ENCODE measurements around the gene CLIP4.
"Not testable (repeated sequence)": the region's sequence is repeated elsewhere in the genome, so short reads cannot be mapped to it uniquely, and the experiment has no call there.

The CLIP4 gene, protein sequence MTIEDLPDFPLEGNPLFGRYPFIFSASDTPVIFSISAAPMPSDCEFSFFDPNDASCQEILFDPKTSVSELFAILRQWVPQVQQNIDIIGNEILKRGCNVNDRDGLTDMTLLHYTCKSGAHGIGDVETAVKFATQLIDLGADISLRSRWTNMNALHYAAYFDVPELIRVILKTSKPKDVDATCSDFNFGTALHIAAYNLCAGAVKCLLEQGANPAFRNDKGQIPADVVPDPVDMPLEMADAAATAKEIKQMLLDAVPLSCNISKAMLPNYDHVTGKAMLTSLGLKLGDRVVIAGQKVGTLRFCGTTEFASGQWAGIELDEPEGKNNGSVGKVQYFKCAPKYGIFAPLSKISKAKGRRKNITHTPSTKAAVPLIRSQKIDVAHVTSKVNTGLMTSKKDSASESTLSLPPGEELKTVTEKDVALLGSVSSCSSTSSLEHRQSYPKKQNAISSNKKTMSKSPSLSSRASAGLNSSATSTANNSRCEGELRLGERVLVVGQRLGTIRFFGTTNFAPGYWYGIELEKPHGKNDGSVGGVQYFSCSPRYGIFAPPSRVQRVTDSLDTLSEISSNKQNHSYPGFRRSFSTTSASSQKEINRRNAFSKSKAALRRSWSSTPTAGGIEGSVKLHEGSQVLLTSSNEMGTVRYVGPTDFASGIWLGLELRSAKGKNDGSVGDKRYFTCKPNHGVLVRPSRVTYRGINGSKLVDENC

DNA sequence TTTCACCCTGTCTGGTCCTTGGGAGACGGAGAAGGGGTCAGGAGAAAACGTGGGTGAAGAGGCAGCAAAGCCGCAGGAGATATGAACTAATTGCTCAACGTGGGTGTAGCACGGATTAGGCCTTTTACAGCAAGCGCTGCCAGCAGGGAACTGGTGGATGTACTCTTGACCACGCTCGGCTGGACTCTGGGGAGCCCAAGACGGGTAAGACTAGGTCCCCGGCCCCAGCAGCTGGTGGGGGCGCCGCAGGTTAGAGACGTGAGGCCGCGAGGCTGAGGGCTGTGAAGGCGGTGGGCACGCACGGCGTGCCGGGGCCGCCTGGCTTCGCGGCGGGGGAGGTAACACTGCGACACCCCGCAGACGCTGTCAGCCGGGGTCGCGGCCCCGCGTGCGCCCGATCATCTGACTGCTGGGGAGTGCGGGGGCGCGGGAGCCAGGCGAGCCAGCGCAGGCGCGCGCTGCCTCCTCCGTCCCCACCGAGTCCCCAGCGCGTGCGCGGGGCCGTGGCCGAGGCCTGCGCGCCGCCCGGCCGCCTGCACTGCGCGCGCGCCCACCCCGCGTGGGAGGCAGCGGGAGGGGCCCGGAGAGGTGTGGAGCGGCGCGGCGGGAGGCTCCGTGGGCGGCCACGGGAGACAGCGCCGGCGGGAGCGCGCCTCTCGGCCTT, at the start of gene CLIP4:
Gene CLIP4 (plus strand): TSS at position 470 of the 664 bp plus-strand sequence. CDS start 5,974 bp downstream, outside the sequence.
- DNase-seq (ENCODE audit: low spot score): peak; percentile 54

DNA sequence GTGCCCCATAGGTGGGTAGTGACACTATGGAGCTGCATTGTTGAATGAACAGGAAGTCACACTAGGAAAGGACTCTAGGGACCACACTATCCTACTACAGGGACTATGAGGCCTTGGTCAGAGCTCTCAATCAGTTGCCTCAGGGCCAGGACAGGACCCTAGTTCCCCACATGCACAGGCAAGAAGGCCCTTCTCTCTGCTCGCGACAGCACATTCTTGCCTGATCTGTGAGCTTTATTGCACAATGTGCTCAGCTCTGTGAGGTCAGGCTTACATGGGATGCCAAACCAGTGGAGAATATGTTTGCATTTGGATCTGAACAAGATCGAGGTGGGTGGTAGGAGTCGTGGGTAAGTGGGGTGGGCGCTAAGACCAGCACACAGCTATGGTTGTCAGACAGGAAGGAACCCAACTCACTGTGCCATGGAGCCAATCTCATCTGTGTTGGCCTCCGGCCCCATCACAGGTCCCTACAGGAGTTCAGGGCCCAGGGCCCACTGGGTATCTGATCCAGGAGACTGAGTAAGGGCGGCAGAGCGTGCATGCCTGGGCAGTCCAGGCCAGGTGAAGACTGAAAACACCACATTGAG, 48.8 kb upstream of the CLIP4 start:
- DNase-seq (ENCODE audit: low spot score): no peak

DNA sequence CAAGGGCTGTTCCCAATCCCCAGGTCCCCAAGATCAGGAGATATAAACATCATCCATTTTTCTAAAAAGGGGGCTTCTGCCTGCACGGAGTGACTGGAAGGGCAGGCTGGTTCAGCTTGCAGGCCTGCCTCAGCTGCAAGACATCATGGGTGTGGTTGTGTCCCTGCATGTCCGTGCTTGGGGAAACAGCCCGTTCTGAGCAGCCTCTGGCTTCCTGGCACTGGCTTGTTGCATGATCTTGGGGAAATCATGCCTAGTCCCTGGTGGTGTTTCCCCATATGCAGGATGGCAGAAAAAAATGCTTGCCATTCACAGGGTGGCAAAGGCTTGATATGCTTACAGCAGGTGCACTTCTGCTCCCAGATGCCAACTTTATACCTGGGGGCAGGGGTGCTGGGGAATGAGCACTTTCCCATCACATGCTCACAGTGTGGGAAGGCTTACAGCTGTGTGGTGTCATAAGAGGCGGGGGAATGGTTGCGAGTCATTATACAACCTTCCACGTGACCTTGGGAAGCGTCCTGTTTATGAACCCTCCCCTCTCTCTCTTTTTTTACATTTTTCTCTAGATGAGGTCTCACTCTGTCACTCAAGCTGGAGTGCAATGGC, 48.1 kb upstream of the CLIP4 start:
- DNase-seq (ENCODE audit: low spot score): no peak

DNA sequence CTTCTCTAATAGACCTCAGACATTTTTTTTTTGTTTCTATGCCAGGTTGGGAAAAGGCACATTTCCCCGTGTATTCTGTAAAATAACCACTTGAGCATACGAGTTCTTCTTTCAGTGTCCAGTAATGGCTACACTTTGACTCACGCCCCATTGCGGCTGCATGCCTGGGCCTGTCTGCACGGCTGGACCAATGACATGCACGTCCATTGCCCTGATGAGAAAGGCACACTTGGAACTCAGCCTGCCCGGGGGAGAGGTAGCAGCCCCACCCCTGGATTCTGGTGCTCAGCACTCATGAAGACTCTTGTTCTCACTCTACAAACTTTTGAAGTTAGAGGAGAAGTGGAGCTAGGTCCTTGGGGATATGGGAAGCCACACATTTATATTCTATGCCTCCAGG, 46.7 kb upstream of the CLIP4 start:
- no peak for DNase-seq (ENCODE audit: low spot score)

DNA sequence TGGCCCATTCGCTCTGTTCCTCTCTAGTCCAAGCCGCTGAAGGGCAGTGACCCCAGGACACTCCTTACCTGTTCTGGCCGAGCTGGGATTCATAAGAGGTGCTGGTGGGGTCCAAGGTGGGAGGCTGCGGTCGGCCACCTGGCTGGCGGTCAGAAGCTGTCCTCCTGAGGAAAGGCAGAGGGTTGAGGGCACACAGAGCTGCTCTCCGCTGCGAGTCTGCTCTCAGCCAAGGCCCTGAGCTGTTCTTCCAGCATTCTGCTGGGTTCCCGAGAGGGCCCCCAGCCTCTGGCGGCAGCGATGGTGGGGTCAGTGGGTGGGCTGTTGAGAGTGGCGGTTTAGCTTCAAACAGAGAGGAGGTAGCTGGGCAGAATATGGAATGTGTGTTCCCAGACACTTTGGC, 44.7 kb upstream of the CLIP4 start:
- no peak for DNase-seq (ENCODE audit: low spot score)

DNA sequence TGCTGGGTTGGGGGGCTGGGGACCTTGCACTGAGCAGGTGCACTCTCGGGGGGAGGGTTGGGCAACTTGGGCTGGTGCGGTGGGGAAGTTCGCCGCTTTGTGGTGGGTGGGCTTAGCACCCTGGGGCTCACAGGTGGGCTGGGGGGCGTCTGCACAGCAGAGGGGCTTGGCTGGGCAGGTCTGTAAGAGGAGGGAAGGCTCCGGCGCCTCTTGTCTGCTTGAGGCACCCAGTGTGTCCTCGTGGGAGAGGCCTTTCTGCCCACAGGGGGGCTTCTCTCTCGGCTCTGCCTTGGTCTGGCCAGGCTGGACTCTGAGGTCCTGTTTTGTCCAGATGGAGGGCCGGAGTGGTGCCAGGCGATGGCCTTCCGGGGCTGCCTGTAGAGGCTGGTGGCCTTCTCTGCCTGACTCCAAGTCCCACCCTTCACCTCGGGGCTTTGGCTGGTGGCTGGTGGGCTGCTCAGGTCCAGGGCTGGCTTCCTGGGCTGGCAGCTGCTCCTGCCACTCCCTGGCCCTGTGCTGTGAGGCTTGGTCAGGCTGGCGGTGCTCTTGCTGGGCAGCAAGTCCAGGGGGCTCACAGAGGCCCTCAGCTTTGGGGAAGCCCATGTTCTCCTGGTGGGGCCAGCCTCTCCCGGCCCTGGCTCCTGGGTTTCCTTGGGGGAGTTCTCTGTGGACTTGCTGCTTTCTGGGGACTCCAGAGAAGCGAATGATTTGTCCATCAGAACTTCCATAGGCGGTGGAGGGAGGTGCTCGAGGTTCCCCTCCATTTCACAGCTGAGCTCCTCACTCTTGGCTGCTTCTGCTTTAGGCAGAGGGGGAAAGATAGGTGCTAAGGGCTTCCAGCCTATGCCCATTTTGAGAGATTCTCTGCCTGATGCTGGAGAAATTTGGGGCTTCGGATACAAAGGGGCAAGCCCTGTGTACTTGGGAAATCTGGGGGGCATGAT, 43.9 kb upstream of the CLIP4 start:
- no peak for DNase-seq (ENCODE audit: low spot score)

DNA sequence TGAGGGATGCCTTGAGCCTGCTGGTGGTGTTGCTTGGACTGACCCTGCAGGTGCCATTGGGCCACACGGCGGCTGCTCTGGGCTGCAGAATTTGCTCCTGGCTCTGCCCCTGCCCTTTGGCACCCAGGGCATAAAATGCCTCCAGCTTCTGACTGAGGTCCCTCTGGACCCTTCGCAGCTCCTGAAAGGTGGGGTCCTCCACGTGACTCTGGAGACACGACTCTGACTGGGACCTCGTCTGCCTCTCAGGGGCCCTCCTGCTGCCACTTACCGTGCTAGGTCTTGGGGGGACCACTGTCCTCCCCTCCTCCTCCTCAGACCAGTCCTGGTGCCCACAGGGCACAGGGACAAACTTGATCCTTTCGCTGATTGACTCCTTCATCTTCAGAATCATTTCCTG, 43.0 kb upstream of the CLIP4 start:
- DNase-seq (ENCODE audit: low spot score): no peak

DNA sequence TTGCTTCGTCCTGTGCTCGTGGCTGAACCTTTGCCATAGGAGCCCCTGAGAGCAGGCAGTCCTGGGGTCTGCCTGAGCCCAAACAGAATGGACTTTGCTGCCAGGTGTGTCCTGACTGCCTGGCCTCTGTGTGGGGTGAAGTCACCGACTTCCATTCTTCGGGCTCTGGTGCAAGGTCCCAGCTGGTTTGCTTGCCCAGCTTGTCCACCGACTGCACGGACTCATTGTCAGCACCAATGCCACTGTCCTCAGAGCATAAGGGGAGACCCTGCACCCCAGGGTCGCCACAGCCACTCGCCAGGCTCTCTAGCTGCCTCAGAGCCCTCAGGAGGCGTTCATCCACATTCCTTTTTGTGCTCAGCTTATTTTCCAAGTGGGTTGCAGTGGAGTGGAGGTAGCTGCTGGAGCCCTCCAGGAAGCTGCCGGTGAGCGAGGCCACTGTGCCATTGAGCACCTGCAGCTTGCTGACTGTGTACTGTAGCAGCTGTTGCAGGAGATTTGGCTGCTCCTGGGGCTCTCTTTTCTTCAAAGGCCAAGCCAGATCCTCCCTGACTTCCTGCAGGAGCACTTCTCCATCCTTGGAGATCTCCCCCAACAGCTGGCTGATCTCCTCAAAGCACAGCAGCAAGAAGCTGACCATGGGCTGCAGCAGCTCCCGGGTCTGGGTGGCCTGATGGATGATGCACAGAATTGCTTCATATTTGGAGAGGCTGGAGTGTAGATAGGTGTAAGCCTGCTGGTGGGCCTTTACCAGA, 42.1 kb upstream of the CLIP4 start:
- no peak for DNase-seq (ENCODE audit: low spot score)

DNA sequence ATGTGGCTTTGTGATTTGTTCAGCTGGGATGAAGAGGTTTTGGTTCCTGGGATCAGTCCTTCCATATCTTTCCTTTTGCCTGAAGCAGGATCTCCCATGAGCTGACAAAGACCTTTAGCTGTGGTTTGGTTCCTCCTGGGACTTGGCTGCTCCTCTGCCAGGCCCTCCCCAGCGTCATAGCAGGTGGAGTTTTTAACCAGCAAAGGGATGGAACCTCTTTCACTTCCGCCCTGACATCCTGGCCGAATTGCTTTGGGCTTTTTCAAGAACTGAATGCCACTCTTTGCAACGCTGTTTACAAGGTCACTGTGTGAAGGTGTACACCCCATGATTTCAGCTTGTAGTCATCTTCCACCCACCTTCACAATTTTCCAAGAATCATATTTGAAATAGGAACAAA, 41.3 kb upstream of the CLIP4 start:
- DNase-seq (ENCODE audit: low spot score): no peak

DNA sequence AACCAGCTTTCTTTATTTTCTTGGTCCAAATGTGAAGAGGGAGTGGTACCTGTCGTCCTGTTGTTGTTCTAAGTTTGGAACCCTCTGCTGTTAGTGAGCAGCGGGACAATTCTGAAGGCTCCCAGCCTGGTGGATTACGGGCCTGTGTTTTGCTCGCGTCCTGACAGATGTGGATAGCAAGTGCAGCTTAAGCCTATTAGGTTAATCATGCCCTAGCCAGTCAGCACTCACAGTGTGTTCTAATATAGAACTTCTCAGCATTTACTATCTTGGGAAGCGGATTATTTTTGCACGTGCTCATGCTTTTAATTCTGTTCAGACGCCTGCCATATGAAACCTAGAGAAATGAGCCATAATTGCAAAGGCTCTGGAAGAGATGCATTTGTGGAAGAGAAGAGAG, 40.8 kb upstream of the CLIP4 start, which contains the start of gene PCARE:
Gene PCARE (minus strand): TSS at position 113 of the 400 bp plus-strand sequence. CDS start 262 bp downstream, outside the sequence.
- DNase-seq (ENCODE audit: low spot score): no peak

DNA sequence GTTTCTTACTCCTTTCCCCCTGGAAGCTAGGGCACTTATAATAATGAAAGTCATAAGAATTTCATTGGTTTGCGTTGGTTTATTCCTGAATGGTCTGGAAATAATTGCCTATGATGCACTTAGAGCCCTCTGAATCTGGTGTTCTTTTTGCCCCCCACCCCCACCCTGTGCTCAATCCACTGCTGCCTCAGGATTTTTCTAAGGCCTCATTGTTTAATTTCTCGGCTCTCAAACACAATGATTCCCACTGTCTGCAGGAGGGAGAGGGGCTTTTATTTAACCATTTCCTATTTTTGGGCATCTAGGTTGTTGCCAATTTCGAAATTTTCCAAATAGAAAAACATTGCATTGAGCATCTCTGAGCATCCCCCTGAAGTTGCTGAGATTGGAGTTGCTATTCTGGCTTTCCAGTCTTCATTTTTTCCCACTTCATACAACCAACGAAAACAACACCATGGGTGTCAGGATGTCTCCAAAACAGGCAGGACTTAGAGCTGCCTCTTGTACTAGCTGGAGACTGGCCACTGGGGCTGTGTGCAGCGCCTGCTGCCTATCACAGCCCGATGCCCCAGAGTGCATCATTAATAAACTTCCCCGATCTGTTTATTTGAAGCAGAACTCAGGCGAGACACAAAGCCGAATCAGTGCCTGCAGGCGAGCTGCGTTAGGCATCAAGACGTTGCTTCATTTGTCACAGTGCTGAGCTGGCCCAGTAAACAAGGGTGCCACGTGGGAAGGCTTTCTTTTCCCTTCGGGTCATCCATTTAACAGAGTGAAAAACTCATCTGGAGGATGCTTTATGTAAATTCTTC, 39.1 kb upstream of the CLIP4 start:
- no peak for DNase-seq (ENCODE audit: low spot score)

DNA sequence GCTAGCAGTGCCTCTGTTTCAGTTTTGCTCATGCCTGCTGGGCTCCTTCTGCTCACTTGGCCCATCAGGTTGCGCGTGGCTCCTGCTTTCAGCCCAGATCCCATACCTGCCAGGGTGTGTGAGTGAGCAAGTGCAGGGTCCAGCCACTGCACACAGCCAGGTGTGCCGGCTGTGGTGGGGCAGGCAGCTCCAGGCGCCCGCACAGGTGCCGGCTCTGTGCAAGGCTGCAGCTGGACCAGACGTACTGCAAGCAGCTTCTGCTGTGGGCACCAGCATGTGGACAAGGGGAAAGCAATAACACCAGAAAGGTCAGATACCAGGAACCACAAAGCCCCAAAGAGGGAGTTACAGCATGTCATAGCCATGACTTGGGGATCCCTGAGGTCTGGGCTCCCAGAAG, 35.3 kb upstream of the CLIP4 start:
- DNase-seq (ENCODE audit: low spot score): no peak

DNA sequence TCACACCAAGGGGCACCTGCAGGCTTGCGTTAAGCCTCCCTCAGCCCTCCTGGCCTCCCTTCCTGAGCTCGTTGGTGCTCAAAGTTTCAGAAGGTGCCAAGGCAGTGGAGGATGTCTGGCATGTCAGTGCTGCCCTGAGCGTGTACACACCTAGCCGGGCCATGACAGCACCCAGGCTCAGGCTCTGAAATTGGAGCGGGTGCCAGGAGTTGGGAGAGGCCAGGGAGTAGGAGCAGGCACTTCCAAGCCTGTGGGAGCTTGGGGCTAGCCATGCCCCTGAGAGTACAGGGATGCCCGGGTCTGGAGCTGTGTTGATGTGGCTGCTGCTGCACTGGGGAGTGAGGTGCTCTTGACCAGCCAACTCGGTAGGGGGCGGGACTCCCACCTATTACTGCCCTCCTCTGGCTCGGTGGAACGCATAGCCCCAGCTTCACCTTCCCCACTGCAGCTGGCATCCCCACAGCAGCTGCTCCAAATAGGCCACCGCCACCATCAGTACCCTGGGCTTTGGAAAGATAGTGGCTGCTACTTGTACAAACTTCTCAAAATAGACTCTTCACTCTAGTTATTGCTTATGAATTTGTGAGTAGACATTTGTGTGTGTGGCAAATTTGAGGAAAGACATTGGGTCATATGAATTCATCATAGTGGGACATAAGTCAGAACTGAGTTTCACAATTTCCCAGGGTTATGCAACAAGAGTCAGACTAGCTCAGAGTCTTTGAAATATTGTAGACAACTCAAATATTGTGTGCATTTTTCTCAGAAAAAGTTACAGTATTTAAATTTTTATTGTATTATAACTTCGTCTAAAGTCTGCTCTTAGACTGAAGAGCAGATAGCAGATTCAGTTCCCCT, 34.1 kb upstream of the CLIP4 start:
- DNase-seq (ENCODE audit: low spot score): no peak

DNA sequence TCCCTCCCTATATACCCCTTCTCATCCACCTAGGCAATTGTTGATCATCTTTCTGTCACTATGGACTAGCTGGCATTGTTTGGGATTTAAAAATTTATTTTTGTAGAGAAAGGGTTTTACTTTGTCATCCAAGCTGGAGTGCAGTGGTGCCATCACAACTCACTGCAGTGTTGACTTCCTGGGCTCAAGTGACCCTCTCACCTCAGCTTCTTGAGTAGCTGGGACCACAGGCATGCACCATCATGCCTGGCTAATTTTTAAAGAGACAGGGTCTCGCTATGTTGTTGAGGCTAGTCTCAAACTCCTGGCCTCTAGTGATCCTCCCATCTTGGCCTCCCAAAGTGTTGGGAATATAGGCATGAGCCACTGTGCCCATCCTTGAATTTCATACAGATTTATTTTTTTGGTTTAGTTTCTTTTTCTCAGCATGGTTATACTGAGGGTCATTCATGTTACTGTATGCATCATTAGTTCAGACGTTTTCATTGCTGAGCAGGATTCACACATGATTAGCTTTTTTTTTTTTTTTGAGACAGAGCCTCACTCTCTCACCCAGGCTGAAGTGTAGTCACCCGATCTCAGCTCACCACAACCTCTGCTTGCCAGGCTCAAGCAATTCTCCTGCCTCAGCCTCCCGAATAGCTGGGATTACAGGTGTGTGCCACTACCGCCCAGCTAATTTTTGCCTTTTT, 32.3 kb upstream of the CLIP4 start:
- DNase-seq (ENCODE audit: low spot score): peak; percentile 65

DNA sequence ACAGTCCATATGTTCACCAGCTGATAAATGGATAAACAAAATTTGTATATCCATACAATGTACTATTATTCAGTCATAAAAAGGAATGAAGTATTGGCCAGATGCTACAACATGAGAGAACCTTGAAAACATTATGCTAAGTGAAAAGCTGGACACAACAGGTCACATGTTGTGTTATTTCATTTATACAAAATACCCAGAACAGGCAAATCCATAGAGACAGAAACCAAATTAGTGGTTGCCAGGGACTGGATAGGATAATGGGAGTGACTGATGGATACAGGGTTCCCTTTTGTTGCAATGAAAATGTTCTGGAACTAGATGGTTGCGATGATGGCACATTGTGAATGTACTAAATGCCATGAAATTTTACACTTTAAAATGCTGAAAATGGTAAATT, 30.7 kb upstream of the CLIP4 start:
- no peak for DNase-seq (ENCODE audit: low spot score)

DNA sequence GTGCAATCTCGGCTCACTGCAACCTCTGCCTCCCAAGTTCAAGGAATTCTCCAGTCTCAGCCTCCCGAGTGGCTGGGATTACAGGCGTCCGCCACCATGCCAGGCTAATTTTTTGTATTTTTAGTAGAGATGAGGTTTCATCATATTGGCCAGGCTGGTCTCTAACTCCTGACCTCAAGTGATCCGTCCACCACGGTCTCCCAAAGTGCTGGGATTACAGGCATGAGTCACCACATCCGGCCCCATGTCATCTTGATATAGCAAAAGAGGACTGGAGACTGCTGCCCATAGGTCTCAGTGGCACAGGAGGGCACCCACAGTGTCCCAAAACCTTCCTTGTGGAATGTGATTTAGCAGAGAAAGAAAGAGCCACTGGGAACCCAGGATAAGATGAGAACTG, 24.9 kb upstream of the CLIP4 start:
- DNase-seq (ENCODE audit: low spot score): not testable (repeated sequence)

DNA sequence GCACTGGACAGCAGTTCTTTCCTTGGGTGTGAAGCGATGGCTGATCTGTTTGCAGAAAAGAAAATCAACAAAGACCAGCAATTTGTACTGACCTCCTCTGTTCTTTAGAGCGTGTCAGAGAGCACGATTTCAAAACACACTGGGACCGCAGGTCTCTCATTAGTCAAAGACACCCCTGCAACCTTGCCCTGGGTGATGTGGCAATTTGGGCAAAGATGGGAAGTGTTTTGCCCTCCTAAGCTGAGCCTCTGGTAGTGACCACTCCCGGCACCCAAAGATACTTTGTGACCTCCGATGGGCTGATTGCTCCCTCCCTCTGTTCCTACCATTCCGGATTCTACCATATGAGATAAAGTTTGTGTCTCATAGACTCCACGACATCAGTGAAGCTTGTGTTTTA, 18.2 kb upstream of the CLIP4 start:
- no peak for DNase-seq (ENCODE audit: low spot score)

DNA sequence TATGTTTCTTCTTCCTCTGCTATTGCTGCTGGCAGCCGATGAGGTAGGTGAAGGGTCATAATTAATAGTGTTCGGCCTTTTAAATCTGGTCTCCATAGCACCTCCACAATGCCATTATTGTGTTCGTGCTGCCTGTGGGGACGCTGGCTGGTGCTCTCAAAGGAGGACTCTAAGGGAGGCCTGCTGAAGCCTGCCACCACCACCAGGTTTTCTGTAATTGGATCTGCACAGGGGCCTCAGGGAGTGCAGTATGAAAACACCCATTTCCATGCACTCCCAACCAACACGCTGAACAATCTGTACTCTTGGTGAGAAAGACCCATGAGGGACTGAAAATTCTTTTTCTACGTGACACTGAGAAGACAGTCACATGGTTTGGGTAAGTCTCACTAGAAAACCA, 17.6 kb upstream of the CLIP4 start:
- DNase-seq (ENCODE audit: low spot score): no peak

All from kidney tubule cell (primary cell).